HG03196 (cell line): ENCODE data around the gene SPEF1.

Source experiments
- ATAC-seq: cut with Tn5 transposase; IDR thresholded peaks from one replicate; pipeline ENCODE4 v1.9.1; 2021; ENCODE audit not compliant: unreplicated experiment

Gene SPEF1

DNA sequence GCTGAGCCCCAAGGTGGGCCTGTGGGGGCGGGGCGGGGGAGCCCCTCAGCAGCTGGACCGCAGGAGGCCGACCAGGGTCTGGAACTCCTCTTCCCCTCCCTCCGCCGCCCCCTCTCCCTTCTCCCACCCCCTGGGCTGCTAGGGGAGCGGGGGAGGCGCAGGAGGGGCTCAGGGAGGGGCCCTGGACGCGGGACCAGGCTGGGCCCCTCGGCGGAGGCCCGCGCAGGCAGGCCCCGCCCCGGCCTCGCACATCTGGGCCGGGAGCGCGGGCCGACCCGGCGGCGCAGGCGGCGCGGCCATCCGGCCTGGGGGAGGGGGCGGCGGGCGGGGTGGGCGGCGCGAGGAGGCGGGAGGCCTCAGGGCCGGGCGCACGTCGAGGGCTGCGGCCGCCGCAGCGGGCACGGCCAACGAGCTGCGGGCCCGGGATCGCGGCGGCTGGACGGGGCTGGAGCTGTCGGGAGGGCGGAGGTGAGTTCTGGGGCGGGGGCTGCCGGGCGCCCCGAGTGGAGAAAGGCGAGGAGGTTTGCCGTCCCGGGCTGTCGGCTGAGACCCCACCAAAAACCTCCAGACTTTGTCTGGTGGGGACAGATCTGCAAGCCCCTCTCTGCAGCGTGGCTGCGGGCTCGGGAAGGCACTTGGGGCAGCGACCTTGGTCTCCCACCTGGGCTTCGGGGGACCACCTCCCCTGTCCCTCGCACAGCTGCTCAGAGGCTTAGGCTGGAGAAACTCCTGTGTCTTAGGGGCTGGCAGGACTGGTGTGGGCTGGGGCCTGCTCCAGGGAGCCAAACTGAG, 48.7 kb downstream of the SPEF1 start, which contains the start of gene HSPA12B:
TSS of gene HSPA12B (plus strand) at position 359 of the 792 bp plus-strand sequence. CDS start 5,990 bp downstream, outside the sequence.
- no peak for ATAC-seq

GRCh38 chr20:3731944-3732326, 49.3 kb downstream of the SPEF1 start:
- ATAC-seq, result no peak

DNA sequence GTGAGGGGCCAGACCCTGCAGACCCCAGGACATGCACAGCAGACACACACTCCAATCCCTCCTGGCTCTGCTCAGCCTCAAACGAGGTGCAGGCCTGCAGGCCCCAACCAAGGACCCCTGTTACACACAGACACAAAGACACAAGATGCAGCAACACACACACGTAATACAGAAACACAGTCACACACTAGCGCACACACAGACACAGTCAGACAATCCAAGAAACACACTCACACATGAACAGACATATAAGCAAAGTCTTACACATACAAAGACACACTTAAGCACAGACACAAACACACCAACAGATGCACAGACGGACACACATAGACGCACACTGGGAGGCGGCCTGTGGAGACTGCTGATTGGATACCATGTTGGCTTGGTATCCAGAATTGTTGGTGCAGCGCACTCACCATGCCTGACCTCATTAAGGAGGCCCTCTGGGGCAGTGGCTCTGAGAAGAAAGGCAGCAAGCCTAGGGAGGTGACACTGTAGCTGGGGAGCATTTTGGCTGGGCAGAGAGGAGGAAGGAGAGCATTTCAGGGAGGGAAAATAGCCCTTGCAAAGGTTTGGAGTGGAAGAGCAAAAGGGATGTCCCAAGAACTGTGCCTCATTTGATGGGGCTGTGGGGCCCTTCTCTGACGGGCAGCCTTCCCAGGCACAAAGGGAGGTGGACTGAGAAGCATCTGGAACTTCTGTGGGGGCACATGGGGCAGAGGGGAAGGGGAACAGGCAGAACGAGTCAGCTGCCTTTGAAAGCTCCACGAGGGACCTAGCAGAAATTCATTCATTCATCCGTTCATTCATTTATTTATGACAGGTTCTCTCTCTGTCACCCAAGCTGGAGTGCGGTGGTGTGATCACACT, 50.2 kb downstream of the SPEF1 start:
- ATAC-seq, result no peak

- ATAC-seq, result no peak
Measured at GRCh38 chr20:3729811-3730540, 51.3 kb downstream of the SPEF1 start.

- ATAC-seq, result no peak
Measured at GRCh38 chr20:3729378-3729777, 51.9 kb downstream of the SPEF1 start.

GRCh38 chr20:3728876-3729275, 52.4 kb downstream of the SPEF1 start:
- no peak for ATAC-seq

DNA sequence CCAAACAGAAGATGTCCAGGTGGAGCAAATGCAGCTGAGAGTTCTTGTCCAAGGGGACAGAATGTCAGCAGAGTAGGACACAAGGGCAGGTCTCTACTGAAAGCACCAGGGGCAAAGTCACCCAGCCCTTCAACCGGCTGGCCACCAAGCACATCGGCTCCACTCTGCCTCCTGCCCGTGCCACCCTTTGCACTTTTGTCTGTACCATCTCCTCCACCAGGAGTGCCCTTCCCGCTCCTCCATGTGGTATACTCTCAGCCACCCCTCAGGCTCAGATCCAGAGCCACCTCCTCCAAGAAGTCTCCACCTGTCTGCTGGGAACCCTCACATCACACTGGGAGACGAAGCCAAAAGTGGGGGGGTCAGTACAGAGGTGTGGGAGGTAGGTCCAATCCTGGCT, 52.9 kb downstream of the SPEF1 start:
- no peak for ATAC-seq
